Measurements from ENCODE around the gene FOXJ3. TPM values are rescaled to one million over a fixed set of nuclear protein-coding genes. Genes with fewer than 3 reads are reported as not detected.

FOXJ3 gene
- total and polyA plus RNA-seq, 2 experiments from 2014 or later: 16.3 to 23.6 TPM

DNA sequence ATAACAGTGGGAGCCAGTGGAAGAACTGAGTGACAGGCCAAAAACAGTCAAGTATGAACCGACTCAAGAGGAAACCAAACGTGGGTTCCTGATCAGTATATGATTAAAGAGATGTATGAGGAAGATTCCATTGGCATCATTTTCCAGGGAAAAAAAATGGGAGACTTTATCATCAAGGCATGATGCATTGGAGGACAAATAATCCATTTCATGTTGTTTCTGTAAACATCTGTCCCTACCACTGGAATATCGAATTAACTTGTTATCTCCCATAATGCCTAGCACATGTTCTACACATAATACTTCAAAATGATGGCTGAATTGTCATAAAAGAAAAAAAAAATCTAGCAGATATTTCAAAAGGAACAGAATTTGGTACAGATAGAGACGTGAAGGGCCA, 13.3 kb downstream of the FOXJ3 start:
- Histone ChIP-seq H3K9me2 (ENCODE audit: insufficient read depth) (no peaks in the 10 kb centered on the region), H3K79me2 (ENCODE audit: insufficient read depth) (peaks cover 96% of the 10 kb centered on the region), H3K4me3 (no peak overlapping the region), H3K4me2 (ENCODE audit: unreplicated experiment) (no peak overlapping the region), H4K20me1 (ENCODE audit: insufficient read depth) (peaks cover 8% of the 10 kb centered on the region; the same call in 1 of the 2 replicates), H3K9me3 (ENCODE audit: low read depth) (no peaks in the 10 kb centered on the region), H3K4me1 (ENCODE audit: insufficient read depth) (peaks cover 50% of the 10 kb centered on the region), H3F3A (ENCODE audit: insufficient read depth) (peaks cover 45% of the 10 kb centered on the region), H3K36me3 (ENCODE audit: low read depth) (no peaks in the 10 kb centered on the region), H3K27ac (no peak overlapping the region), H2AFZ (no peak overlapping the region), H3K9ac (no peak overlapping the region), H3K27me3 (replicated peaks; ENCODE audit: insufficient read depth) (no peaks in the 10 kb centered on the region)
- DNase-seq: no peak
- in situ Hi-C loops (cut with MboI): no loop called here
- no peak for TF ChIP-seq EZH2 (IDR thresholded peaks at IDR 0.05; ENCODE audit: insufficient read depth, poor library complexity, severe bottlenecking)
- TF ChIP-seq EZH2phosphoT487 (IDR thresholded peaks at IDR 0.05; ENCODE audit: insufficient read depth, low read depth): no peak
- WGBS, 2 experiments (ENCODE audit: low coverage in 1 of 2, low lambda C conversion rate in 2 of 2, missing lambda C conversion rate in 2 of 2): 76 to 82% methylated on average over 4 of the region's 4 CpGs

DNA sequence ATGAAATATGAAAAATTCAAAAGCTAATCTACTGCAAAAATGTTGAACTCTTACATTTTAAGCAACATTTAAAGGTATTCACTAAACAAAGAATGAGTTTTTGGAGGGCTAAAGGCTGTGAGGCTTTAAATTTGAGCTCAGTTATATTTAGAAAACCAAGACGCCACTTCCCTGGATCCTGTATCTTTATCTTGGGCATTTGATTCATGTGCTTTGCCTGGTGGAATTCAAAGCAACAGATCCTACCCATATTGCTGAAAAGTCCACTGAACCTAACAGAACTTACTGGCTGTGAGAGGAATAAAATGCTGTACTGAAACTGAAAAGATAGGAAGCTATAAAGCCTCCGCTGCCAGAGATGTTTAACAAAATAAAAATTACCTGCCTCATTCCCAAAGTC, 14.3 kb downstream of the FOXJ3 start:
- TF ChIP-seq EZH2phosphoT487 (IDR thresholded peaks at IDR 0.05; ENCODE audit: insufficient read depth, low read depth) (no peak), EZH2 (IDR thresholded peaks at IDR 0.05; ENCODE audit: insufficient read depth, poor library complexity, severe bottlenecking) (no peak)
- Histone ChIP-seq H3K36me3 (ENCODE audit: low read depth) (no peaks in the 10 kb centered on the region), H3K27ac (no peak overlapping the region)

DNA sequence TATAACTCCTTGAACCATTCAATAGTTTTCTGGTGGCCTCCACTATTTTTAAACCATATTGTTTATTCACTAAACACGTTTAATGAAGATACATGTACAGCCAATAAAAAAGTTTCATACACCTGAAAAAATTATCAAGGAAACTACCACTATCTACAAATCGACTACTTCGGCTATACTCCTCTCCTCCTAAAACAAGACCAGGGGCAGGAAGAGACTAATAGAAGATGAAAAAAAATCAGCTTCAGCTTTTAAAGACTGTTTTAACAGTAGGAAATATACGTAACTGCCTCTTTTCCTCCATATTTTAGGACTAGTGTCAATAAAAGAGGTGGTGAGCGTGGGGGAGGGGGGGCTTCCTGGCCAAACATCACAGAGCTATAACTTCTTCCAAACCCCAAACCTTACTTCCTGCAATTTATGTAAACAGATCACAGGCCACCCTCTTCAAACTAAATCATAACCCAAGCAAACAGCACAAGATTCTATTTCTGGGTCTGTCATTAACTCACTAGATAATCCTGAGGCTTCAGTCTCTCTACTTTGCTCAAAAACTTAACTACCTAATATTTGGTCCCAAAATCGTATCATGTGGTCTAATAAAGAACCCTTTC, 15.1 kb downstream of the FOXJ3 start:
- Histone ChIP-seq H3K9me3 (ENCODE audit: low read depth) (no peaks in the 10 kb centered on the region), H3K9ac (no peak overlapping the region), H3K79me2 (ENCODE audit: insufficient read depth) (peaks cover 96% of the 10 kb centered on the region), H3K27me3 (replicated peaks; ENCODE audit: insufficient read depth) (no peaks in the 10 kb centered on the region), H3K4me1 (ENCODE audit: insufficient read depth) (peaks cover 49% of the 10 kb centered on the region), H3K36me3 (ENCODE audit: low read depth) (no peaks in the 10 kb centered on the region), H3K4me3 (no peak overlapping the region), H3K4me2 (ENCODE audit: unreplicated experiment) (no peak overlapping the region), H3K9me2 (ENCODE audit: insufficient read depth) (no peaks in the 10 kb centered on the region), H2AFZ (no peak overlapping the region), H3F3A (ENCODE audit: insufficient read depth) (peaks cover 41% of the 10 kb centered on the region), H3K27ac (peak overlapping the region; percentile 45), H4K20me1 (ENCODE audit: insufficient read depth) (0 out of 2 replicates have a peak, but pooled peaks cover 9% of the 10 kb centered on the region)
- in situ Hi-C loops (cut with MboI): no loop called here
- DNase-seq: no peak
- TF ChIP-seq EZH2phosphoT487 (IDR thresholded peaks at IDR 0.05; ENCODE audit: insufficient read depth, low read depth) (no peak), EZH2 (IDR thresholded peaks at IDR 0.05; ENCODE audit: insufficient read depth, poor library complexity, severe bottlenecking) (no peak)
- WGBS, 2 experiments (ENCODE audit: low coverage in 1 of 2, low lambda C conversion rate in 2 of 2, missing lambda C conversion rate in 2 of 2): 94 to 96% methylated on average over 6 of the region's 6 CpGs

More for the DNA sequence above, 14.3 kb downstream of the FOXJ3 start:
- Histone ChIP-seq H3K9me2 (ENCODE audit: insufficient read depth) (no peaks in the 10 kb centered on the region), H3K4me2 (ENCODE audit: unreplicated experiment) (no peak overlapping the region), H3K27me3 (replicated peaks; ENCODE audit: insufficient read depth) (no peaks in the 10 kb centered on the region), H3K4me3 (no peak overlapping the region), H4K20me1 (ENCODE audit: insufficient read depth) (peaks cover 9% of the 10 kb centered on the region; the same call in 1 of the 2 replicates), H2AFZ (no peak overlapping the region), H3F3A (ENCODE audit: insufficient read depth) (peaks cover 45% of the 10 kb centered on the region), H3K4me1 (ENCODE audit: insufficient read depth) (peaks cover 50% of the 10 kb centered on the region), H3K9ac (no peak overlapping the region), H3K79me2 (ENCODE audit: insufficient read depth) (peaks cover 96% of the 10 kb centered on the region), H3K9me3 (ENCODE audit: low read depth) (no peaks in the 10 kb centered on the region)
- in situ Hi-C loops (cut with MboI): no loop called here
- DNase-seq: no peak
- 90 to 91% methylated on average over 2 of the region's 2 CpGs for whole genome bisulfite sequencing, 2 experiments (ENCODE audit: low coverage in 1 of 2, low lambda C conversion rate in 2 of 2, missing lambda C conversion rate in 2 of 2)

DNA sequence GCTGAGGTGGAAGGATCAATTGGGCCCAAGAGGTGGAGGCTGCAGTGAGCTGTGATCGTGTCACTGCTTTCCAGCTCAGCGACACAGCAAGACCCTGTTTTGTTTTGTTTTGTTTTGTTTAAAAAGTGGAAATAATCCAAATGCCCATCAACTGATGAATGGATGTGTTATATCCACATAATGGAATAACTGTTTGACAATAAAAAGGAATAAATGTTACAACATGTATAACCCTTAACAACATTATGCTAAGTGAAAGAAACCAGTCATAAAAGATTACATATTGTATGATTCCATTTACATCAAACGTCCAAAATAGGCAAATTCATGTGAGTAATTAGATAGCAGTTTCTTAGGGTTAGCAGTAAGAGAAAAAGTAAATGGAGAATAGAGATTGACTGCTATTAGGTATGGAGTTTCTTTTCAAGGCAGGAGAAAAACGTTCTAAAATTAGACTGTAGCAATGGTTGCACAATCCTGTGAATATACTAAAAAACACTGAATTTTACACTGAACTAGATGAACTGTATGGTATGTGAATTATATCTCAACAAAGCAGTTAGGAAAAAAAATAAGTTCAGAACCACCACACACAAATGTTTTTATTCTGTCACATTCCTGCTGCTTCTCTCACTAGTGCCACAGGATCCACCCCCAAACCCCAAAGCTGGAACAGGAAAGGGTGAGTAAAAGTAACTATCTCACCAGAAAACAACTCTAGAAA, 15.7 kb downstream of the FOXJ3 start:
- 28 to 32% methylated on average over 4 of the region's 4 CpGs for WGBS, 2 experiments (ENCODE audit: low coverage in 1 of 2, low lambda C conversion rate in 2 of 2, missing lambda C conversion rate in 2 of 2)
- DNase-seq: peak; percentile 82

More for the DNA sequence above, 15.7 kb downstream of the FOXJ3 start:
- Histone ChIP-seq H3K4me2 (ENCODE audit: unreplicated experiment) (peak overlapping the region; percentile 36), H3K9ac (no peak overlapping the region), H3K9me2 (ENCODE audit: insufficient read depth) (no peaks in the 10 kb centered on the region), H3K27me3 (replicated peaks; ENCODE audit: insufficient read depth) (no peaks in the 10 kb centered on the region), H3F3A (ENCODE audit: insufficient read depth) (peaks cover 39% of the 10 kb centered on the region), H3K4me3 (peak overlapping the region; percentile 16; the same call in 1 of the 2 replicates), H3K27ac (peak overlapping the region; percentile 45), H3K4me1 (ENCODE audit: insufficient read depth) (peaks cover 43% of the 10 kb centered on the region), H2AFZ (no peak overlapping the region), H4K20me1 (ENCODE audit: insufficient read depth) (0 out of 2 replicates have a peak, but pooled peaks cover 4% of the 10 kb centered on the region), H3K9me3 (ENCODE audit: low read depth) (no peaks in the 10 kb centered on the region), H3K79me2 (ENCODE audit: insufficient read depth) (peaks cover 96% of the 10 kb centered on the region), H3K36me3 (ENCODE audit: low read depth) (no peaks in the 10 kb centered on the region)
- TF ChIP-seq EZH2 (IDR thresholded peaks at IDR 0.05; ENCODE audit: insufficient read depth, poor library complexity, severe bottlenecking): no peak
- TF ChIP-seq EZH2phosphoT487 (IDR thresholded peaks at IDR 0.05; ENCODE audit: insufficient read depth, low read depth): no peak
- in situ Hi-C loops (cut with MboI): no loop called here

Measured in GM23248 (cell line).